Measurements from ENCODE around the gene LPCAT3.

Gene LPCAT3

GRCh38 chr12:7001921-7002591, 16.2 kb downstream of the LPCAT3 start:
- DNase-seq (ENCODE audit: low read depth, low spot score) = no peak

GRCh38 chr12:6998715-6999451, 19.4 kb downstream of the LPCAT3 start:
- DNase-seq (ENCODE audit: low read depth, low spot score) = no peak

- no peak for DNase-seq (ENCODE audit: low read depth, low spot score)
These were observed 22.2 kb downstream of the LPCAT3 start for GRCh38 chr12:6996040-6996441.

GRCh38 chr12:6987956-6988553, 30.2 kb downstream of the LPCAT3 start:
- DNase-seq (ENCODE audit: low read depth, low spot score) = no peak

- DNase-seq (ENCODE audit: low read depth, low spot score) = no peak
These were observed 35.7 kb downstream of the LPCAT3 start for GRCh38 chr12:6982532-6982931.

GRCh38 chr12:6981152-6982052, 36.9 kb downstream of the LPCAT3 start:
- DNase-seq (ENCODE audit: low read depth, low spot score) = no peak

GRCh38 chr12:6980740-6981139, 37.5 kb downstream of the LPCAT3 start:
- no peak for DNase-seq (ENCODE audit: low read depth, low spot score)

- DNase-seq (ENCODE audit: low read depth, low spot score) = no peak
These were observed 38.2 kb downstream of the LPCAT3 start for GRCh38 chr12:6980075-6980474.

GRCh38 chr12:6979453-6979852, 38.8 kb downstream of the LPCAT3 start:
- DNase-seq (ENCODE audit: low read depth, low spot score) = no peak

GRCh38 chr12:6979021-6979420, 39.3 kb downstream of the LPCAT3 start:
- no peak for DNase-seq (ENCODE audit: low read depth, low spot score)

- no peak for DNase-seq (ENCODE audit: low read depth, low spot score)
These were observed 39.7 kb downstream of the LPCAT3 start for GRCh38 chr12:6978611-6979011.

- no peak for DNase-seq (ENCODE audit: low read depth, low spot score)
These were observed 40.1 kb downstream of the LPCAT3 start for GRCh38 chr12:6978188-6978587.

GRCh38 chr12:6977653-6978052, 40.6 kb downstream of the LPCAT3 start:
- DNase-seq (ENCODE audit: low read depth, low spot score) = no peak

- DNase-seq (ENCODE audit: low read depth, low spot score) = no peak
These were observed 42.8 kb downstream of the LPCAT3 start for GRCh38 chr12:6975297-6976032.

GRCh38 chr12:6974180-6974579, 44.1 kb downstream of the LPCAT3 start:
- no peak for DNase-seq (ENCODE audit: low read depth, low spot score)

- DNase-seq (ENCODE audit: low read depth, low spot score) = no peak
These were observed 48.2 kb downstream of the LPCAT3 start for GRCh38 chr12:6970096-6970527.

- DNase-seq (ENCODE audit: low read depth, low spot score) = no peak
These were observed 49.9 kb downstream of the LPCAT3 start for GRCh38 chr12:6968426-6968825.

- DNase-seq (ENCODE audit: low read depth, low spot score) = no peak
These were observed 50.6 kb downstream of the LPCAT3 start for GRCh38 chr12:6967651-6968100.

- no peak for DNase-seq (ENCODE audit: low read depth, low spot score)
These were observed 51.9 kb downstream of the LPCAT3 start for GRCh38 chr12:6966351-6966750.

- DNase-seq (ENCODE audit: low read depth, low spot score) = no peak
These were observed 52.6 kb downstream of the LPCAT3 start for GRCh38 chr12:6965714-6966113.

All from brain pericyte (primary cell).